ENCODE measurements around the gene DUSP1. TPM values are rescaled to one million over a fixed set of nuclear protein-coding genes. Genes with fewer than 3 reads are reported as not detected.

The DUSP1 gene
- total and polyA plus RNA-seq, 2 donors (not counting 3 experiments of a cell fraction or from before 2014, with no cell fraction given) = 36.1 to 196 TPM

DNA sequence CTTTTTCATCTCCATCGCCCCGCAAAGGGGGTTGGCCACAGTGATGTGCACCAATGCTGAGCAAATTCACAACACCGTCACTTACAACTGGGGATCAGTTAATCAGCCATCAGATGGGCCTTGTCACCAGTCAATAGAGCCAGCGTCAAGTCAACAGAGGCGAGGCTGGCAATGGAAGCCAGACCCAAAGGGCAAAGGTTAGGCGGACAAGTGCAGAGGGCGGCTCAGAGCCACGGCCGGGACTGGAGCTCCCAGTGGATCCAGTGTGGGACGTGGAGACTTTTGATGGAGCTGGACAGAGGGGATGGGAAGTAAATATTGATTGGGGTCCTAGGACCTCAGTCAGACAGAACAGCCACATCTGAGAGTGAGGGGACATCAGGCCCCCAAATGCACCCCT is 45.7 kb downstream of the DUSP1 start:
- Histone ChIP-seq H3K9me1 (replicated peaks; ENCODE audit: control insufficient read depth, extremely low read depth, insufficient read depth, low read length) (no peaks in the 10 kb centered on the region), H4K20me1 (replicated peaks; ENCODE audit: control insufficient read depth, extremely low read depth, insufficient read depth, low read length) (no peaks in the 10 kb centered on the region), H3K4me2 (ENCODE audit: insufficient read depth, low read length) (no peak overlapping the region), H3K27ac (ENCODE audit: insufficient read depth, low read depth, low read length) (no peak overlapping the region), H3K4me3 (replicated peaks in 1 of 3; ENCODE audit: insufficient read depth in 1 of 3, low read depth in 1 of 3, low read length in 3 of 3) (no peak overlapping the region), H3K9ac (replicated peaks; ENCODE audit: extremely low read depth, insufficient read depth, low read length) (no peak overlapping the region), H3K79me2 (ENCODE audit: control insufficient read depth, insufficient read depth, low read length) (no peaks in the 10 kb centered on the region), H3K9me3 (replicated peaks; ENCODE audit: control insufficient read depth, insufficient read depth, low read length) (no peaks in the 10 kb centered on the region), H3K27me3 (ENCODE audit: control insufficient read depth in 2 of 2, insufficient read depth in 2 of 2, low read length in 2 of 2) (no peaks in the 10 kb centered on the region), H3K36me3 (ENCODE audit: control insufficient read depth in 2 of 2, extremely low read depth in 1 of 2, insufficient read depth in 2 of 2, low read length in 2 of 2) (no peaks in the 10 kb centered on the region), H2AFZ (ENCODE audit: low read depth, low read length) (no peak overlapping the region), H3K4me1 (ENCODE audit: control insufficient read depth, extremely low read depth, insufficient read depth, low read length) (peaks cover 5% of the 10 kb centered on the region)
- DNase-seq (ENCODE audit: low read depth, low spot score) (no peak), FAIRE-seq (no peak)
- intact Hi-C loops (cut with micrococcal nuclease) (no loop called here), dilution Hi-C loops (cut with MboI; ENCODE audit: extremely low pct_ligation_motif_present, low sequenced_read_pairs) (no loop called here)
- TF ChIP-seq GATA2 (IDR thresholded peaks at IDR 0.05; ENCODE audit: insufficient read depth, insufficient read length, low read depth, low read length) (no peak), MYC (IDR thresholded peaks at IDR 0.05; ENCODE audit: low read depth, low read length) (no peak), POLR2AphosphoS5 (IDR thresholded peaks at IDR 0.05; ENCODE audit: insufficient read depth, low read depth, low read length) (no peak), EZH2 (IDR thresholded peaks at IDR 0.05; ENCODE audit: borderline replicate concordance, low read depth, low read length, severe bottlenecking) (no peak), POLR2A (IDR thresholded peaks at IDR 0.05; ENCODE audit: low read depth, low read length) (no peak), FOS (IDR thresholded peaks at IDR 0.05; ENCODE audit: borderline replicate concordance, insufficient read depth, low read length) (no peak), JUN (IDR thresholded peaks at IDR 0.05; ENCODE audit: borderline replicate concordance, insufficient read depth, insufficient read length, low read depth) (no peak)
- TF ChIP-seq, protein P1, sequence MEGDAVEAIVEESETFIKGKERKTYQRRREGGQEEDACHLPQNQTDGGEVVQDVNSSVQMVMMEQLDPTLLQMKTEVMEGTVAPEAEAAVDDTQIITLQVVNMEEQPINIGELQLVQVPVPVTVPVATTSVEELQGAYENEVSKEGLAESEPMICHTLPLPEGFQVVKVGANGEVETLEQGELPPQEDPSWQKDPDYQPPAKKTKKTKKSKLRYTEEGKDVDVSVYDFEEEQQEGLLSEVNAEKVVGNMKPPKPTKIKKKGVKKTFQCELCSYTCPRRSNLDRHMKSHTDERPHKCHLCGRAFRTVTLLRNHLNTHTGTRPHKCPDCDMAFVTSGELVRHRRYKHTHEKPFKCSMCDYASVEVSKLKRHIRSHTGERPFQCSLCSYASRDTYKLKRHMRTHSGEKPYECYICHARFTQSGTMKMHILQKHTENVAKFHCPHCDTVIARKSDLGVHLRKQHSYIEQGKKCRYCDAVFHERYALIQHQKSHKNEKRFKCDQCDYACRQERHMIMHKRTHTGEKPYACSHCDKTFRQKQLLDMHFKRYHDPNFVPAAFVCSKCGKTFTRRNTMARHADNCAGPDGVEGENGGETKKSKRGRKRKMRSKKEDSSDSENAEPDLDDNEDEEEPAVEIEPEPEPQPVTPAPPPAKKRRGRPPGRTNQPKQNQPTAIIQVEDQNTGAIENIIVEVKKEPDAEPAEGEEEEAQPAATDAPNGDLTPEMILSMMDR (IDR thresholded peaks at IDR 0.05; ENCODE audit: extremely low read depth in 1 of 2, insufficient read depth in 1 of 2, low read depth in 1 of 2, low read length in 2 of 2) = no peak
- POLR2A ChIA-PET = no interaction called here
- no TSS peak for BruUV-seq (replicated peaks)
- CTCF ChIA-PET = interaction anchor here (3.4 kb wide), 1 partner anchor 8 kb away, joined by 17 read pairs; no protein-coding TSS in a partner anchor
